Natural killer cell treated with Interleukin-12 subunit alpha and Interleukin-12 subunit beta and Interleukin-15 and Interleukin-18, amount 100 ng/mL, for 72 hours (primary cell): ENCODE data around the gene CLTA. TPM values are rescaled to one million over a fixed set of nuclear protein-coding genes. Genes with fewer than 3 reads are reported as not detected.

Experiments used
- ATAC-seq, 2 donors: fragments of 150-1000 bp; cut with Tn5 transposase in 1 of 2; sonication (Bioruptor Pico), chemical (Tn5 transposase) in 1 of 2; 2 replicates each; pipeline ENCODE4 v1.10.0; 2021
- DNase-seq: peaks from one replicate; pipeline ENCODE4 v3.0.0; 2022; ENCODE audit warnings: low spot score
- H3K27ac Mint-ChIP-seq, 2 donors: 1 replicate in 1 of 2; 2 replicates in 1 of 2; pipeline ENCODE4 v1.8.0; 2022; ENCODE audit warnings: mixed read lengths in 2 of 2, mild to moderate bottlenecking in 1 of 2, moderate library complexity in 1 of 2
- H3K27me3 Mint-ChIP-seq, 2 donors: 1 replicate in 1 of 2; 2 replicates in 1 of 2; pipeline ENCODE4 v1.8.0; 2022; ENCODE audit warnings: mixed read lengths in 2 of 2
- H3K36me3 Mint-ChIP-seq: one replicate; pipeline ENCODE4 v1.8.0; 2022; ENCODE audit warnings: mixed read lengths
- H3K4me1 Mint-ChIP-seq, 2 donors: 1 replicate in 1 of 2; 2 replicates in 1 of 2; pipeline ENCODE4 v1.8.0; 2022; ENCODE audit warnings: low read depth in 2 of 2, mixed read lengths in 2 of 2, mild to moderate bottlenecking in 1 of 2
- H3K4me3 Mint-ChIP-seq: one replicate; pipeline ENCODE4 v1.8.0; 2022; ENCODE audit warnings: mixed read lengths
- H3K9me3 Mint-ChIP-seq: 2 replicates; pipeline ENCODE4 v1.8.0; 2022; ENCODE audit warnings: mixed read lengths
- total RNA-seq, 2 donors: library from RNA; stranded (reverse); gene quantifications; one replicate each; pipeline ENCODE4 v1.2.3, GENCODE V29; 2022

The CLTA gene
- total RNA-seq: 100 to 1,000 TPM; 133 to 178 TPM

GRCh38 chr9:36190388-36191289 is at the start of gene CLTA:
Gene CLTA, plus strand, starts transcription at chr9:36190921. Its CDS starts 136 bp downstream, at chr9:36191057.
- no peaks in the 10 kb centered on the region for H3K27me3 Mint-ChIP-seq
- peak within 1 kb of the TSS; percentile 76 to 96 for H3K27ac Mint-ChIP-seq
- peaks cover 62 to 70% of the 10 kb centered on the region in 2 donors for H3K4me1 Mint-ChIP-seq
- peak; percentile 97 for DNase-seq
- H3K36me3 Mint-ChIP-seq: peaks cover 20% of the 10 kb centered on the region
- no peaks in the 10 kb centered on the region for H3K9me3 Mint-ChIP-seq
- peak within 1 kb of the TSS; percentile 97 for H3K4me3 Mint-ChIP-seq
- ATAC-seq: peak; percentile 99

- Mint-ChIP-seq H3K27ac (peak overlapping the region; percentile 89 to 90), H3K27me3 (no peaks in the 10 kb centered on the region), H3K9me3 (peaks cover 4% of the 10 kb centered on the region), H3K4me1 (peaks cover 86 to 92% of the 10 kb centered on the region in 2 donors), H3K4me3 (peak overlapping the region; percentile 60), H3K36me3 (peaks cover 12% of the 10 kb centered on the region)
- no peak for DNase-seq
- ATAC-seq: no peak
Measured at GRCh38 chr9:36141288-36141687, 49.4 kb upstream of the CLTA start.

GRCh38 chr9:36141761-36142160 is 49.0 kb upstream of the CLTA start:
- Mint-ChIP-seq H3K27ac (peak overlapping the region; percentile 89 to 90), H3K9me3 (peaks cover 4% of the 10 kb centered on the region), H3K36me3 (peaks cover 15% of the 10 kb centered on the region), H3K4me1 (peaks cover 88 to 94% of the 10 kb centered on the region in 2 donors), H3K4me3 (peak overlapping the region; percentile 92), H3K27me3 (no peaks in the 10 kb centered on the region)
- ATAC-seq: no peak
- DNase-seq: no peak

GRCh38 chr9:36142510-36143244 is 48.0 kb upstream of the CLTA start:
- DNase-seq: no peak
- peaks cover 4% of the 10 kb centered on the region for H3K9me3 Mint-ChIP-seq
- peaks cover 88 to 95% of the 10 kb centered on the region in 2 donors for H3K4me1 Mint-ChIP-seq
- H3K36me3 Mint-ChIP-seq: peaks cover 15% of the 10 kb centered on the region
- no peaks in the 10 kb centered on the region for H3K27me3 Mint-ChIP-seq
- ATAC-seq: peak; percentile 31 to 59
- H3K4me3 Mint-ChIP-seq: peak overlapping the region; percentile 92
- H3K27ac Mint-ChIP-seq: peak overlapping the region; percentile 89 to 90

- DNase-seq (no peak), ATAC-seq (no peak)
- Mint-ChIP-seq H3K36me3 (peaks cover 15% of the 10 kb centered on the region), H3K27ac (peak overlapping the region; percentile 89 to 90), H3K27me3 (no peaks in the 10 kb centered on the region), H3K4me3 (peak overlapping the region; percentile 92), H3K4me1 (peaks cover 87 to 94% of the 10 kb centered on the region in 2 donors), H3K9me3 (peaks cover 4% of the 10 kb centered on the region)
Measured at GRCh38 chr9:36143245-36143641, 47.5 kb upstream of the CLTA start.

- H3K27me3 Mint-ChIP-seq: no peaks in the 10 kb centered on the region
- peaks cover 74 to 81% of the 10 kb centered on the region in 2 donors for H3K4me1 Mint-ChIP-seq
- DNase-seq (peak; percentile 72), ATAC-seq (peak; percentile 54 to 63)
- peaks cover 15% of the 10 kb centered on the region for H3K36me3 Mint-ChIP-seq
- H3K9me3 Mint-ChIP-seq: peaks cover 4% of the 10 kb centered on the region
- peak overlapping the region; percentile 92 for H3K4me3 Mint-ChIP-seq
- peak overlapping the region; percentile 89 to 90 for H3K27ac Mint-ChIP-seq
Measured at GRCh38 chr9:36144309-36145232, 46.1 kb upstream of the CLTA start.

- Mint-ChIP-seq H3K27ac (peak overlapping the region in 1 of 2 donors; percentile 90), H3K4me3 (peak overlapping the region; percentile 92), H3K9me3 (peaks cover 4% of the 10 kb centered on the region), H3K27me3 (no peaks in the 10 kb centered on the region), H3K36me3 (peaks cover 15% of the 10 kb centered on the region), H3K4me1 (peaks cover 70 to 77% of the 10 kb centered on the region in 2 donors)
- ATAC-seq (no peak), DNase-seq (no peak)
Measured at GRCh38 chr9:36145970-36146369, 44.8 kb upstream of the CLTA start.

- Mint-ChIP-seq H3K36me3 (peaks cover 15% of the 10 kb centered on the region), H3K4me3 (no peak overlapping the region), H3K27me3 (no peaks in the 10 kb centered on the region), H3K4me1 (peaks cover 72 to 78% of the 10 kb centered on the region in 2 donors), H3K27ac (no peak overlapping the region), H3K9me3 (peaks cover 4% of the 10 kb centered on the region)
- ATAC-seq (no peak), DNase-seq (no peak)
Measured at GRCh38 chr9:36146651-36147050, 44.1 kb upstream of the CLTA start.

- Mint-ChIP-seq H3K36me3 (peaks cover 15% of the 10 kb centered on the region), H3K27ac (peak overlapping the region in 1 of 2 donors; percentile 24), H3K4me1 (peaks cover 68 to 76% of the 10 kb centered on the region in 2 donors), H3K27me3 (no peaks in the 10 kb centered on the region), H3K9me3 (peaks cover 4% of the 10 kb centered on the region), H3K4me3 (peak overlapping the region; percentile 29)
- DNase-seq (no peak), ATAC-seq (no peak)
Measured at GRCh38 chr9:36147441-36148175, 43.1 kb upstream of the CLTA start.

GRCh38 chr9:36148311-36149051 is 42.2 kb upstream of the CLTA start:
- DNase-seq (peak; percentile 85), ATAC-seq (peak; percentile 72 to 78)
- H3K4me3 Mint-ChIP-seq: peak overlapping the region; percentile 8
- peak overlapping the region in 1 of 2 donors; percentile 10 for H3K27ac Mint-ChIP-seq
- peaks cover 64 to 72% of the 10 kb centered on the region in 2 donors for H3K4me1 Mint-ChIP-seq
- H3K9me3 Mint-ChIP-seq: peaks cover 4% of the 10 kb centered on the region
- H3K36me3 Mint-ChIP-seq: peaks cover 15% of the 10 kb centered on the region
- no peaks in the 10 kb centered on the region for H3K27me3 Mint-ChIP-seq

- peaks cover 17% of the 10 kb centered on the region for H3K36me3 Mint-ChIP-seq
Measured at GRCh38 chr9:36149197-36149596, 41.5 kb upstream of the CLTA start.

More at GRCh38 chr9:36149197-36149596, 41.5 kb upstream of the CLTA start:
- peak overlapping the region; percentile 8 for H3K4me3 Mint-ChIP-seq
- peaks cover 4% of the 10 kb centered on the region for H3K9me3 Mint-ChIP-seq
- no peak for ATAC-seq
- H3K27me3 Mint-ChIP-seq: no peaks in the 10 kb centered on the region
- no peak for DNase-seq
- H3K27ac Mint-ChIP-seq: peak overlapping the region in 1 of 2 donors; percentile 10
- peaks cover 59 to 69% of the 10 kb centered on the region in 2 donors for H3K4me1 Mint-ChIP-seq
